WTC11 (cell line): Measurements from ENCODE around the gene PTPRJ. TPM values are rescaled to one million over a fixed set of nuclear protein-coding genes. Genes with fewer than 3 reads are reported as not detected.

Experiments used
- ATAC-seq: fragments of 200-7000 bp; cut with Tn5 transposase; 2 replicates; pipeline ENCODE4 v1.10.0; 2021; ENCODE audit warnings: mild to moderate bottlenecking, moderate library complexity
- CTCF ChIA-PET: fragments of 300-600 bp; sonication (Branson Sonifier 250); formaldehyde crosslinking; loops from one replicate; lab custom pipeline; 2021; ENCODE audit warnings: antibody characterized with exemption; lab: Charles Lee
- POLR2A ChIA-PET: fragments of 350-600 bp; sonication (Branson Sonifier 250); formaldehyde crosslinking; loops from one replicate; lab custom pipeline; 2021; ENCODE audit warnings: antibody characterized with exemption; lab: Charles Lee
- DNase-seq: peaks from one replicate; pipeline ENCODE4 v3.0.0; 2021; ENCODE audit warnings: low spot score
- H3K27ac Mint-ChIP-seq: 2 replicates; pipeline ENCODE4 v1.8.0; 2021; ENCODE audit warnings: mixed read lengths
- H3K27me3 Mint-ChIP-seq: 2 replicates; pipeline ENCODE4 v1.8.0; 2021; ENCODE audit warnings: low read depth, mild to moderate bottlenecking, moderate library complexity, mixed read lengths
- H3K36me3 Mint-ChIP-seq: 2 replicates; pipeline ENCODE4 v1.8.0; 2021; ENCODE audit warnings: mixed read lengths
- H3K4me1 Mint-ChIP-seq: 2 replicates; pipeline ENCODE4 v1.8.0; 2022; ENCODE audit warnings: mixed read lengths
- H3K4me3 Mint-ChIP-seq: 2 replicates; pipeline ENCODE4 v1.8.0; 2021; ENCODE audit warnings: mild to moderate bottlenecking, moderate library complexity, mixed read lengths
- H3K9me3 Mint-ChIP-seq: 2 replicates; pipeline ENCODE4 v1.8.0; 2021; ENCODE audit warnings: mixed read lengths
- ARID4B ChIP-seq: sonication (generic); formaldehyde crosslinking; IDR thresholded peaks from 2 replicates; pipeline ENCODE4 v1.8.0; 2023; ENCODE audit warnings: missing genetic modification reagents, mild to moderate bottlenecking, borderline replicate concordance
- ATF3 ChIP-seq: sonication (generic); formaldehyde crosslinking; conservative IDR thresholded peaks from 2 replicates; pipeline ENCODE4 v1.8.1; 2022; ENCODE audit warnings: mild to moderate bottlenecking, missing genetic modification reagents
- ATF6 ChIP-seq: sonication (generic); formaldehyde crosslinking; IDR thresholded peaks from 2 replicates; pipeline ENCODE4 v1.8.1; 2023; ENCODE audit warnings: mild to moderate bottlenecking, missing genetic modification reagents
- CDX4 ChIP-seq: fragments of 250-450 bp; sonication (Bioruptor Pico); IDR thresholded peaks from 2 replicates; pipeline ENCODE4 v1.9.0; 2021; ENCODE audit warnings: moderate library complexity, mild to moderate bottlenecking, inconsistent platforms, borderline replicate concordance
- E2F1 ChIP-seq: sonication (generic); formaldehyde crosslinking; IDR thresholded peaks from 2 replicates; pipeline ENCODE4 v1.8.0; 2022; ENCODE audit warnings: mild to moderate bottlenecking, missing genetic modification reagents
- GTF2I ChIP-seq: fragments of 250-450 bp; sonication (Bioruptor Pico); conservative IDR thresholded peaks from 2 replicates; pipeline ENCODE4 v1.4.0; 2021; ENCODE audit warnings: mild to moderate bottlenecking
- NFYB ChIP-seq: sonication (generic); formaldehyde crosslinking; conservative IDR thresholded peaks from 2 replicates; pipeline ENCODE4 v1.8.0; 2022; ENCODE audit warnings: low read depth, missing genetic modification reagents
- OVOL2 ChIP-seq: fragments of 250-450 bp; sonication (Bioruptor Pico); IDR thresholded peaks from 2 replicates; pipeline ENCODE4 v1.9.0; 2021; ENCODE audit warnings: mild to moderate bottlenecking, borderline replicate concordance
- PRDM15 ChIP-seq: sonication (generic); formaldehyde crosslinking; IDR thresholded peaks from 2 replicates; pipeline ENCODE4 v1.8.0; 2022; ENCODE audit warnings: missing genetic modification reagents
- PREB ChIP-seq: sonication (generic); formaldehyde crosslinking; IDR thresholded peaks from 2 replicates; pipeline ENCODE4 v1.8.1; 2022; ENCODE audit warnings: mild to moderate bottlenecking, missing genetic modification reagents, moderate library complexity, borderline replicate concordance
- RELA ChIP-seq: sonication (generic); formaldehyde crosslinking; IDR thresholded peaks from 2 replicates; pipeline ENCODE4 v1.8.1; 2022; ENCODE audit warnings: missing genetic modification reagents, mild to moderate bottlenecking, borderline replicate concordance
- TEAD1 ChIP-seq: sonication (generic); formaldehyde crosslinking; IDR thresholded peaks from 2 replicates; pipeline ENCODE4 v1.8.0; 2022; ENCODE audit warnings: mild to moderate bottlenecking, missing genetic modification reagents
- USF2 ChIP-seq: sonication (generic); formaldehyde crosslinking; IDR thresholded peaks from 2 replicates; pipeline ENCODE4 v1.8.1; 2023; ENCODE audit warnings: mild to moderate bottlenecking, missing genetic modification reagents, moderate library complexity
- ZNF281 ChIP-seq: sonication (generic); formaldehyde crosslinking; IDR thresholded peaks from 2 replicates; pipeline ENCODE4 v1.8.0; 2023; ENCODE audit warnings: mild to moderate bottlenecking, missing genetic modification reagents
- ZNF416 ChIP-seq: fragments of 250-450 bp; sonication (Bioruptor Pico); IDR thresholded peaks from 2 replicates; pipeline ENCODE4 v1.9.0; 2021; ENCODE audit warnings: mild to moderate bottlenecking, inconsistent platforms
- ZNF425 ChIP-seq: fragments of 250-450 bp; sonication (Bioruptor Pico); conservative IDR thresholded peaks from 2 replicates; pipeline ENCODE4 v1.9.0; 2021; ENCODE audit warnings: mild to moderate bottlenecking
- total RNA-seq: library from RNA; stranded (reverse); gene quantifications from 3 replicates; pipeline ENCODE4 v1.2.3, GENCODE V29; 2021

Gene PTPRJ
- total RNA-seq, 1 experiment from 2014 or later: 19.5 TPM

GRCh38 chr11:48207881-48208280 is 227.5 kb downstream of the PTPRJ start (continued):
- TF ChIP-seq PREB (CRISPR knock-in tag) (no peak), NFYB (CRISPR knock-in tag) (no peak), ARID4B (CRISPR knock-in tag) (no peak), OVOL2 (CRISPR knock-in tag) (no peak), GTF2I (no peak), CDX4 (no peak), E2F1 (CRISPR knock-in tag) (no peak)

GRCh38 chr11:48210052-48210451 is 229.7 kb downstream of the PTPRJ start:
- DNase-seq (no peak), ATAC-seq (no peak)
- Mint-ChIP-seq H3K27me3 (peaks cover 7% of the 10 kb centered on the region), H3K4me3 (no peak overlapping the region), H3K27ac (no peak overlapping the region), H3K36me3 (peaks cover 63% of the 10 kb centered on the region), H3K4me1 (no peaks in the 10 kb centered on the region), H3K9me3 (peaks cover 91% of the 10 kb centered on the region)
- ChIA-PET POLR2A (no interaction called here), CTCF (no interaction called here)
- TF ChIP-seq ZNF425 (no peak), TEAD1 (CRISPR knock-in tag) (no peak), ZNF281 (CRISPR knock-in tag) (no peak), PRDM15 (CRISPR knock-in tag) (no peak), ZNF416 (CRISPR knock-in tag) (no peak), ATF6 (CRISPR knock-in tag) (no peak), RELA (CRISPR knock-in tag) (no peak), USF2 (CRISPR knock-in tag) (no peak), ATF3 (CRISPR knock-in tag) (no peak)
